K562 treated with DMSO at 1 percent for 12 hours (cell line): Measurements from ENCODE around the gene RND1. TPM values are rescaled to one million over a fixed set of nuclear protein-coding genes. Genes with fewer than 3 reads are reported as not detected.

Experiments used
- total RNA-seq: library from RNA; unstranded; fragments of 300-600 nt; gene quantifications from 2 replicates; pipeline ENCODE4 v1.2.3, GENCODE V29; 2022; ENCODE audit not compliant: insufficient read depth

The RND1 gene
- total RNA-seq = 1.1 and 1.3 TPM in 2 replicates

DNA sequence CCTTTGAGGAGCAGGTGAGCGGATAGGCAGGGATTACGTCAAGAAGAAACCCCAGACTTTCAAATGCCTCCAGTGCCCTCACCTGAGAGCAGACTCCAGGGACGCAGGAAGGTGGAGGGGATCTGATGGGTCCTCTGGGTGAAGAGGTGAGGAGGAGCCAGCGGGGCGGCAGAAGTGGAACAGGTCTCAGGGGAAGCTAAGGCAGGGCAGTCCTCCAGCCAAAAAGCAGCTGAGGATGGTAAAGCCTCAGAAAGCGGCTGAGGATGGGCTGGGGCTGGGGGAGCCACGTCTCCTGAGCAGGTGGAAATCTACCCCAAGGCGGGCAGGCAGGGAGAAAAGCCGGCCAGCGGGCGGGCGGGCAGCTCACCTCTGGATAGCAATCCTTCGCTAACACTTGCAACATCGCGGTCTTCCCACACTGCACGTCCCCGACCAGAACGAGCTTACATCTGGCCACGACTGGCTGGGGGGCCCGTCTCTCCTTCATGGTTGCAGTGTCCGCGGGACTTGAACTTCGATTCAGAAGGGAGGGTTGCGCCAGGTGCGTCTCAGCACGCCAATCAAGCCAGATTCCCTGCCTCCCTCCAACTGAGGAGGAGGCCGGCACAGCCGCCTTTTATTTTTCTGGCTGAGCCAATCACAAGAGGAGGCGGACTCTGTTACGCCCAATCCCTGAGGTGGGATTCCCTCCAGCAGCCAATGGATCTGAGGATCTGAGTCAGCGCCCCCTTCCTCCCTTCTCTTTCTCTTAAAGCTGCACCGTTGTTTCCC, at the start of gene RND1:
TSS of gene RND1 (minus strand) at position 590 of the 771 bp plus-strand sequence. CDS start at position 487, 103 bp downstream.

DNA sequence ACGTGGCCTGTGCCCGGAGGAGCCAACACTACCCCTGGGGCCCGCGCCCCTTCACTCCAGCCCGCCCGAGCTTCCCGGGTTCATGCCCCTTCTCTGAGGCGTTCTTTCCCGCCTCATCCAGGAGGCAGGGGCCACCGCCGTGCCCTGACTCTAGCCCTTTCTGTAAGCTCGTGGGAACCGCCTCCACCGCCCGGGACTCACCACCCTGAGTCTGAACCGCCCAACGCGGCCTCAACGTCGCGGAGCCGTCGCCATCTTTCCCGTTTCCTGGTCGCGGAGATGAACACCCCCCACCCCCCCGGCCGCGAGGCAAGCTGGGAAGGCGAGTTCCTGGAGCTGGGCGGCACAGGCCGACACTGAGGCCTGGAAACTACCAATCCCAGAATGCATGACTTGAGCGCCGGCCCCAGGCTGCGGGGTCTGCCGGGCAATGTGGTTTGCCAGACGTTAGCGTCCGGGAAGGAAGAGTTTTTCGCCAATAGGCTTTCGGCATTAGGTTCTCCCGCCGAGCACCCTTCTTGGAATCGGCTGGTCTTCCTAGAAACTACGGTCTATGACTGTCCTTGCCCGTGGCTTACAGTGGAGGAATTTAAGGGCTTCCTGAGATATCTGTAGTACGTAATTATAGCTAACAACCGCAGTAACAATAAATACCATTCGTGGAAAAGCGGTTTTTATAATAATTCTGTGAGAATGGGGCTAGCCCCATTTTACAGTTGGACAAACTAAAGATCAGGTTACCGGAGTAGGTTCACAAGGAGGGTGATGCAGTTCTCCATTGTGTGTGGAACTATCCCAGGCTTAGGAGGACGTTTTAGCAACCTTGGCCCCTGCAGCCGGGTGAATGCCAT, 13.6 kb downstream of the RND1 start, which contains the start of gene DDX23:
TSS of gene DDX23 (minus strand) at position 281 of the 851 bp plus-strand sequence. CDS start 6,381 bp downstream, outside the sequence.

DNA sequence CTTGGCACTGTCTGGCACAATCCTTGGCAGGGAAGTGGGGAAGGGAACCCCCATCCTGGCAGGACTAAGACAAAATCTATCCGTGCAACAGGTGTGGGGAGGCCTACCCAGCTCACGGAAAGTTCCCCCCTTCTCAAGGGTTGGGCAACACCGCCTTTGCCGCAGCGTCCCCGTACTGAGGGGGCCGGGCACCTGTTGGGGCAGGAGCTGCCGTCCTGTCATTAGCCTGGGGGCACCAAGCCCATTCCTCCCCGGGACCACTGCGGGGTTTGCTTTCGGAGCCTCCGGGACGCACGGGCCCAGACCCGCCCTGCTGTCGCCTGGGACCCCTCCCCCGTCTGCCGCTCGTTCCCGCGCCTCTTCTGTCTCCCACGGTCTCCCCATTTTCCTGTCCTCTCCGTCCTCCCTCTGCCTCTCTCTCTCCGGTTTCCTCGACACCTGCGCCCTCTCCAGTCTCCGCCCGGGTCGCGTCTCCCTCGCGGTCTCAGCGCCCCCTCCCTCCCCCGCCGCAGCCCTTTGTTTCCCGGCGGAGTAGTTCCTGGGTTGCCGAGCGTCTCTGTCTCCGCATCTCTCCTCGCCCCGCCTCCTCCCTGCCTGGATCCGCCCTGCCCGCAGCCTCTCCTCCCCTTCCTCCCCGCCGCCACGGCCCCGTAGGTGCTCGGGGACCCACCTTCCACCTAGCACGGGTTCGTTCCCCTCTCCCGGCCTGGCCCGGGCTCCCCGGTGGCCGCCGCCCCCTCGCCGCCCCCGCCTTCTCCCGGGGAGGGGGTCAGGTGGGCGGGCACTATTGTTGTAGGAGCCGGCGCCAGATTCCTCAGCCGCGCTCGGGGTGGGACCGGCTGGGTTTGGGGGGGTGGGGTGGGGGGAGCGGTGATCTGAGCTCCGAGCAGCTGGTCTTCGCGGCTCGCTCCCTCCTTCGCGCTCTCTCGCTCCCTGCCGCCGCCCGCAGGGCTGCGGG, 47.5 kb downstream of the RND1 start, which contains the start of gene CACNB3:
TSS of gene CACNB3 (plus strand) at position 624 of the 958 bp plus-strand sequence. CDS start 434 bp downstream, outside the sequence.

Other genes starting within 250 kb of the RND1 start
- gene KANSL2, start 183.6 kb downstream of the RND1 start, total RNA-seq = 33.0 and 37.6 TPM in 2 replicates
- gene CCNT1, start 149.2 kb downstream of the RND1 start, total RNA-seq = 3.8 and 21.7 TPM in 2 replicates
- 0.42 and 1.1 TPM in 2 replicates for gene ADCY6, start 76.8 kb downstream of the RND1 start, total RNA-seq
- gene CACNB3, start 47.4 kb downstream of the RND1 start, total RNA-seq = 0.49 and 1.6 TPM in 2 replicates
- 49.7 and 86.9 TPM in 2 replicates for gene DDX23, start 13.7 kb downstream of the RND1 start, total RNA-seq
- gene FKBP11, start 59.6 kb upstream of the RND1 start, total RNA-seq = 4.0 and 5.5 TPM in 2 replicates
- 50.1 and 87.6 TPM in 2 replicates for gene ARF3, start 91.6 kb upstream of the RND1 start, total RNA-seq
- gene WNT10B, start 105.9 kb upstream of the RND1 start, total RNA-seq = 0.72 TPM in 1 of 2 replicates, not detected in the other
- not detected in 2 replicates for gene WNT1, start 112.5 kb upstream of the RND1 start, total RNA-seq
- gene DDN, start 133.5 kb upstream of the RND1 start, total RNA-seq = 0.27 and 0.62 TPM in 2 replicates
- 58.2 and 84.6 TPM in 2 replicates for gene PRKAG1, start 152.9 kb upstream of the RND1 start, total RNA-seq
- 7.2 and 74.6 TPM in 2 replicates for gene KMT2D, start 194.9 kb upstream of the RND1 start, total RNA-seq
- 22.2 and 32.9 TPM in 2 replicates for gene RHEBL1, start 204.1 kb upstream of the RND1 start, total RNA-seq
- gene DHH, start 228.9 kb upstream of the RND1 start, total RNA-seq = 1.2 and 1.8 TPM in 2 replicates
- gene LMBR1L, start 245.0 kb upstream of the RND1 start, total RNA-seq = 31.8 and 42.0 TPM in 2 replicates